NT2/D1 (cell line): Measurements from ENCODE around the gene LIN52.

Experiments
- SUZ12 ChIP-seq: IDR thresholded peaks from 2 replicates; pipeline ENCODE4 v1.6.1; 2011; ENCODE audit not compliant: insufficient read length, insufficient read depth; ENCODE audit errors: extremely low read depth
- YY1 ChIP-seq: IDR thresholded peaks from 2 replicates; pipeline ENCODE4 v1.6.1; 2011; ENCODE audit not compliant: insufficient read length, insufficient read depth

- TF ChIP-seq SUZ12 = no peak
- TF ChIP-seq YY1 = no peak
These were observed 150.3 kb downstream of the LIN52 start for GRCh38 chr14:74235017-74235416.
